ENCODE measurements around the gene CYTH1.

DNA sequence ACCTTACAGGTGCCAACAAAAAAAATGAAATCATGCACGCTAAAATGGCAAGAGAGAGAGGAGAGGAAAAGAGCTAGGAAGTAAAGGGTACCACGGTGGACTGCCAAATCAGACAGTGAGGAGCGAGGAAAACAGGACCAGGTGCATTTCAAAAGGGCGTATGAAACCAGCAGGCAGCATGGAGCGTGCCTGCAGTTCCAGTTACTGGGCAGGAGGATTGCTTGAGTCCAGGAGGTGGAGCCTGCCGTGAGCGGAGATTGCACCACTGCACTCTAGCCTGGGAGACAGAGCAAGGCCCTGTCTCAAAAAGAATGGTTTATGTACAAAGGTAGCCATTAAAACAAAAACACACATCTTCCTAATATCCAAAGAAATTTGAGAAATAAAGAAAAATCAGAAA, 42.2 kb upstream of the CYTH1 start:
- no peak for TF ChIP-seq CTCF (IDR thresholded peaks at IDR 0.05)
- TF ChIP-seq POLR2A (IDR thresholded peaks at IDR 0.05): no peak
- no peak for TF ChIP-seq POLR2AphosphoS5 (IDR thresholded peaks at IDR 0.05)
- no peak for TF ChIP-seq EP300 (IDR thresholded peaks at IDR 0.05)

Data from upper lobe of left lung (tissue), 4 donors.